Measurements from ENCODE around the gene STX5.

Gene STX5

GRCh38 chr11:62791501-62792201, 40.2 kb downstream of the STX5 start, which contains the start of gene TMEM223:
TMEM223 (minus strand) TSS chr11:62792006; CDS start chr11:62791994, 12 bp downstream.
- no peaks in the 10 kb centered on the region for H3K36me3 ChIP-seq (ENCODE audit: control insufficient read depth, insufficient read depth, low read length)

GRCh38 chr11:62789576-62789975, 42.3 kb downstream of the STX5 start:
- H3K4me3 ChIP-seq (ENCODE audit: low read depth, low read length): no peak overlapping the region
- H2AFZ ChIP-seq: no peak overlapping the region
- peaks cover 5% of the 10 kb centered on the region for H3K4me1 ChIP-seq
- H3K27me3 ChIP-seq (ENCODE audit: control insufficient read depth, insufficient read depth, low read length): no peaks in the 10 kb centered on the region
- no peak overlapping the region for H3K27ac ChIP-seq
- peaks cover 2% of the 10 kb centered on the region for H3K79me2 ChIP-seq
- no peak overlapping the region for H3K4me2 ChIP-seq (ENCODE audit: low read length)
- H3K9me3 ChIP-seq (ENCODE audit: control insufficient read depth, low read length): no peaks in the 10 kb centered on the region
- no peak overlapping the region for H3K9ac ChIP-seq
- no peak for TF ChIP-seq CTCF (IDR thresholded peaks at IDR 0.05)
- no peaks in the 10 kb centered on the region for H3K36me3 ChIP-seq (ENCODE audit: control insufficient read depth, insufficient read depth, low read length)

More at GRCh38 chr11:62791501-62792201, 40.2 kb downstream of the STX5 start, which contains the start of gene TMEM223:
- Histone ChIP-seq H3K79me2 (peaks cover 2% of the 10 kb centered on the region), H3K4me1 (peaks cover 2% of the 10 kb centered on the region), H3K9ac (no peak within 1 kb of the TSS), H3K9me3 (ENCODE audit: control insufficient read depth, low read length) (no peaks in the 10 kb centered on the region), H2AFZ (peak within 1 kb of the TSS; percentile 77), H3K27ac (peak within 1 kb of the TSS; percentile 26), H3K4me3 (ENCODE audit: low read depth, low read length) (peak within 1 kb of the TSS; percentile 74), H3K27me3 (ENCODE audit: control insufficient read depth, insufficient read depth, low read length) (no peaks in the 10 kb centered on the region), H3K4me2 (ENCODE audit: low read length) (peak within 1 kb of the TSS; percentile 75)
- TF ChIP-seq CTCF (IDR thresholded peaks at IDR 0.05): peak; percentile 21

GRCh38 chr11:62788991-62789390, 42.9 kb downstream of the STX5 start:
- no peak overlapping the region for H3K27ac ChIP-seq
- H3K9ac ChIP-seq: no peak overlapping the region
- H3K4me1 ChIP-seq: peaks cover 5% of the 10 kb centered on the region
- peaks cover 2% of the 10 kb centered on the region for H3K79me2 ChIP-seq
- no peaks in the 10 kb centered on the region for H3K27me3 ChIP-seq (ENCODE audit: control insufficient read depth, insufficient read depth, low read length)
- TF ChIP-seq CTCF (IDR thresholded peaks at IDR 0.05): no peak
- no peaks in the 10 kb centered on the region for H3K36me3 ChIP-seq (ENCODE audit: control insufficient read depth, insufficient read depth, low read length)
- no peak overlapping the region for H3K4me2 ChIP-seq (ENCODE audit: low read length)
- no peak overlapping the region for H3K4me3 ChIP-seq (ENCODE audit: low read depth, low read length)
- H2AFZ ChIP-seq: no peak overlapping the region
- H3K9me3 ChIP-seq (ENCODE audit: control insufficient read depth, low read length): no peaks in the 10 kb centered on the region

GRCh38 chr11:62787005-62787759, 44.7 kb downstream of the STX5 start, which contains the start of gene TMEM179B:
TMEM179B (plus strand) TSS chr11:62787402; CDS start chr11:62787432, 30 bp downstream.
- H3K36me3 ChIP-seq (ENCODE audit: control insufficient read depth, insufficient read depth, low read length): no peaks in the 10 kb centered on the region

More at GRCh38 chr11:62787005-62787759, 44.7 kb downstream of the STX5 start, which contains the start of gene TMEM179B:
- H3K9me3 ChIP-seq (ENCODE audit: control insufficient read depth, low read length): no peaks in the 10 kb centered on the region
- H3K27me3 ChIP-seq (ENCODE audit: control insufficient read depth, insufficient read depth, low read length): no peaks in the 10 kb centered on the region
- H3K4me1 ChIP-seq: peaks cover 5% of the 10 kb centered on the region
- H3K4me3 ChIP-seq (ENCODE audit: low read depth, low read length): peak within 1 kb of the TSS; percentile 70
- peak within 1 kb of the TSS; percentile 43 for H3K9ac ChIP-seq
- H2AFZ ChIP-seq: peak within 1 kb of the TSS; percentile 74
- peak within 1 kb of the TSS; percentile 79 for H3K4me2 ChIP-seq (ENCODE audit: low read length)
- TF ChIP-seq CTCF (IDR thresholded peaks at IDR 0.05): peak; percentile 37
- peaks cover 2% of the 10 kb centered on the region for H3K79me2 ChIP-seq
- H3K27ac ChIP-seq: peak within 1 kb of the TSS; percentile 84
